GM21515 (cell line): Measurements from ENCODE around the gene OR2H2.

ENCODE experiments used
- ATAC-seq: cut with Tn5 transposase; IDR thresholded peaks from one replicate; pipeline ENCODE4 v1.9.1; 2021; ENCODE audit not compliant: unreplicated experiment

The OR2H2 gene

GRCh38 chr6:29590218-29590808 lies 5.4 kb downstream of the OR2H2 start:
- no peak for ATAC-seq

GRCh38 chr6:29591677-29592076 lies 6.8 kb downstream of the OR2H2 start:
- ATAC-seq: no peak

- ATAC-seq: no peak
Observed at GRCh38 chr6:29593199-29593855, 8.4 kb downstream of the OR2H2 start.

- ATAC-seq: no peak
Observed at GRCh38 chr6:29596381-29596900, 11.5 kb downstream of the OR2H2 start.

GRCh38 chr6:29597184-29597583 lies 12.3 kb downstream of the OR2H2 start:
- no peak for ATAC-seq

GRCh38 chr6:29598172-29598747 lies 13.3 kb downstream of the OR2H2 start:
- ATAC-seq: no peak

- ATAC-seq: no peak
Observed at GRCh38 chr6:29602564-29603361, 17.8 kb downstream of the OR2H2 start.

- ATAC-seq: no peak
Observed at GRCh38 chr6:29603456-29603855, 18.5 kb downstream of the OR2H2 start.

GRCh38 chr6:29603930-29604329 lies 19.0 kb downstream of the OR2H2 start:
- no peak for ATAC-seq

GRCh38 chr6:29608131-29608530 lies 23.2 kb downstream of the OR2H2 start:
- ATAC-seq: no peak

- no peak for ATAC-seq
Observed at GRCh38 chr6:29610540-29610939, 25.6 kb downstream of the OR2H2 start.

GRCh38 chr6:29611426-29611825 lies 26.5 kb downstream of the OR2H2 start:
- ATAC-seq: no peak

- no peak for ATAC-seq
Observed at GRCh38 chr6:29617782-29618554, 33.0 kb downstream of the OR2H2 start.

GRCh38 chr6:29619578-29620160 lies 34.7 kb downstream of the OR2H2 start:
- no peak for ATAC-seq

GRCh38 chr6:29620630-29621029 lies 35.7 kb downstream of the OR2H2 start:
- ATAC-seq: no peak

- no peak for ATAC-seq
Observed at GRCh38 chr6:29624520-29624961, 39.6 kb downstream of the OR2H2 start.

- ATAC-seq: no peak
Observed at GRCh38 chr6:29625337-29625930, 40.5 kb downstream of the OR2H2 start.

- no peak for ATAC-seq
Observed at GRCh38 chr6:29626948-29627754, 42.2 kb downstream of the OR2H2 start.

- ATAC-seq: no peak
Observed at GRCh38 chr6:29627755-29628418, 43.0 kb downstream of the OR2H2 start.
